Brain microvascular endothelial cell (primary cell): Measurements from ENCODE around the gene RBM12.
A peak's percentile ranks its signal among the peaks of the same experiment; 100 is the strongest.

Experiments used
- DNase-seq: peaks from one replicate; pipeline ENCODE4 v3.0.0-alpha.2; 2020
- H3K27ac ChIP-seq: fragments of 250-450 bp; sonication (Bioruptor Pico); 2 replicates; pipeline ENCODE4 v1.5.1; 2020; ENCODE audit warnings: mild to moderate bottlenecking, moderate library complexity
- H3K27me3 ChIP-seq: fragments of 250-450 bp; sonication (Bioruptor Pico); replicated peaks from 2 replicates; pipeline ENCODE4 v1.5.1; 2020; ENCODE audit warnings: mild to moderate bottlenecking
- H3K36me3 ChIP-seq: fragments of 250-450 bp; sonication (Bioruptor Pico); replicated peaks from 2 replicates; pipeline ENCODE4 v1.5.1; 2020; ENCODE audit warnings: mild to moderate bottlenecking
- H3K4me3 ChIP-seq: 2 replicates; pipeline ENCODE4 v1.5.1; 2011; ENCODE audit warnings: low read depth, mild to moderate bottlenecking, control low read depth, low read length, moderate library complexity
- in situ Hi-C: cut with HindIII; loops from 2 replicates; pipeline ENCODE4 v1.10.0; 2017; ENCODE audit warnings: low sequenced_read_pairs, low pct_ligation_motif_present
- TF ChIP-seq, protein P1 (sequence below): IDR thresholded peaks from 2 replicates; pipeline ENCODE4 v1.5.1; 2011; ENCODE audit warnings: low read depth, mild to moderate bottlenecking, moderate library complexity, low read length, control low read depth, inconsistent platforms; ENCODE audit errors: missing control alignments

The RBM12 gene

GRCh38 chr20:35665949-35666288 is 1.2 kb upstream of the RBM12 start:
- no peak for DNase-seq
- peaks cover 13% of the 10 kb centered on the region for H3K36me3 ChIP-seq
- TF ChIP-seq, protein P1, sequence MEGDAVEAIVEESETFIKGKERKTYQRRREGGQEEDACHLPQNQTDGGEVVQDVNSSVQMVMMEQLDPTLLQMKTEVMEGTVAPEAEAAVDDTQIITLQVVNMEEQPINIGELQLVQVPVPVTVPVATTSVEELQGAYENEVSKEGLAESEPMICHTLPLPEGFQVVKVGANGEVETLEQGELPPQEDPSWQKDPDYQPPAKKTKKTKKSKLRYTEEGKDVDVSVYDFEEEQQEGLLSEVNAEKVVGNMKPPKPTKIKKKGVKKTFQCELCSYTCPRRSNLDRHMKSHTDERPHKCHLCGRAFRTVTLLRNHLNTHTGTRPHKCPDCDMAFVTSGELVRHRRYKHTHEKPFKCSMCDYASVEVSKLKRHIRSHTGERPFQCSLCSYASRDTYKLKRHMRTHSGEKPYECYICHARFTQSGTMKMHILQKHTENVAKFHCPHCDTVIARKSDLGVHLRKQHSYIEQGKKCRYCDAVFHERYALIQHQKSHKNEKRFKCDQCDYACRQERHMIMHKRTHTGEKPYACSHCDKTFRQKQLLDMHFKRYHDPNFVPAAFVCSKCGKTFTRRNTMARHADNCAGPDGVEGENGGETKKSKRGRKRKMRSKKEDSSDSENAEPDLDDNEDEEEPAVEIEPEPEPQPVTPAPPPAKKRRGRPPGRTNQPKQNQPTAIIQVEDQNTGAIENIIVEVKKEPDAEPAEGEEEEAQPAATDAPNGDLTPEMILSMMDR, result no peak
- H3K27me3 ChIP-seq, result no peaks in the 10 kb centered on the region
- in situ Hi-C loops, result no loop called here
- no peak overlapping the region for H3K27ac ChIP-seq
- H3K4me3 ChIP-seq, result no peak overlapping the region

DNA sequence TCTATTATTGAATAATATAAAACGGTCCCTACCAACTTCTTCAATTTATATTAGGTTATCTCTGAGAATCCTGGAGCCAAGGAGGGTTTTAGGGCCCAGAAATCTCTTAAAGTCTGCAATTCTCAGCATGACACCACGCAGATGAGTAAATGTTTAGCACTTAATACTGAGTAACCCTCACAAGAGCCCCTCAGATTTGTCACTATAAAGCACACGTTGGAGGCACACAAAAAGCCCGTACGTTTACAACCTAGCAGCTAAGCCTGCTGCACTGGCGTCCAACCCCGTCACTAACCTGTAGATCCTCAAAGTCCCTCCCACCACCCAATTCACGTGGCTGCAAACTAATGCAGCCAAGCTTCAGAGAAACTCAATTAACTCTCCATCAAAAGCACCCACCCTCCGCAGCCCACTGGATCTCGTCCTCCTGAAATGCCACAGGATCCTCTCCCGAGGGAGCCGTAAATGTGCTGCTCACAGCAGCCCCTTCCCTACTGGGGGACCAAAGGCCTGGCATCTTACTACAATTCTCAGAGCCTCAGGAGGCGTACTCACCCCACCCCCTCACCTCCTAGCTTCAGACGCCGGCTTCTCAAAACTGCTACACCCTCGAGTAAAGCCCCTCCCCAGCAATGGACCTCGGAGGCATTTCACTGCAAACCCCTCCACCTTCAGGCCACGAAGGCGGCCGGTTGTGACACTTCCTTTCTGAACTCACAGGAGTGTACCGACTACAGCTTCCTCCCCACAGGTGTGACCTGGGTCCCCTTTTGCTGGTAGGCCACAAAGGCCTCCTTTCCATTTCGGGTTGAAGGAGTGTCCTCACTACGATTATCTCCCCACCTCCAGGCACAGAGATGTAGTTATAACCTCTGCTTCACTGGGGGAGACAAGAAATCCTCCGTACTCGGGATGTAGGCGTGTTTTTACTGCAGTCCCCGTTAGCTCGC is 909 bp downstream of the RBM12 start:
- TF ChIP-seq, protein P1, result peak; percentile 6
- no peaks in the 10 kb centered on the region for H3K27me3 ChIP-seq
- no peaks in the 10 kb centered on the region for H3K36me3 ChIP-seq
- in situ Hi-C loops, result no loop called here
- DNase-seq, result peak; percentile 11
- peak overlapping the region; percentile 95 for H3K27ac ChIP-seq
- H3K4me3 ChIP-seq, result peak overlapping the region; percentile 92

GRCh38 chr20:35662551-35662950 is 2.1 kb downstream of the RBM12 start:
- DNase-seq, result no peak
- Histone ChIP-seq H3K27ac (no peak overlapping the region), H3K27me3 (no peaks in the 10 kb centered on the region), H3K36me3 (no peaks in the 10 kb centered on the region), H3K4me3 (peak overlapping the region; percentile 35)
- in situ Hi-C loops, result no loop called here
- TF ChIP-seq, protein P1, result no peak

GRCh38 chr20:35661908-35662307 is 2.8 kb downstream of the RBM12 start:
- Histone ChIP-seq H3K27ac (no peak overlapping the region), H3K4me3 (peak overlapping the region; percentile 35), H3K36me3 (no peaks in the 10 kb centered on the region), H3K27me3 (no peaks in the 10 kb centered on the region)
- TF ChIP-seq, protein P1, result no peak
- DNase-seq, result no peak
- in situ Hi-C loops, result no loop called here

- no peak overlapping the region for H3K27ac ChIP-seq
- in situ Hi-C loops, result no loop called here
- no peaks in the 10 kb centered on the region for H3K36me3 ChIP-seq
- no peak for DNase-seq
- H3K4me3 ChIP-seq, result no peak overlapping the region
- H3K27me3 ChIP-seq, result no peaks in the 10 kb centered on the region
- TF ChIP-seq, protein P1, result no peak
Measured at GRCh38 chr20:35661053-35661452, 3.6 kb downstream of the RBM12 start.
